Measurements from ENCODE around the gene SPSB4. TPM values are rescaled to one million over a fixed set of nuclear protein-coding genes. Genes with fewer than 3 reads are reported as not detected.
"Not testable (repeated sequence)": the region's sequence is repeated elsewhere in the genome, so short reads cannot be mapped to it uniquely, and the experiment has no call there.

The SPSB4 gene
- total RNA-seq, 1 experiment from 2014 or later = 2.2 TPM

GRCh38 chr3:141093971-141094684 lies 43.0 kb downstream of the SPSB4 start:
- DNase-seq (ENCODE audit: low spot score) = no peak

GRCh38 chr3:141094790-141095545 lies 43.8 kb downstream of the SPSB4 start:
- no peak for DNase-seq (ENCODE audit: low spot score)

- DNase-seq (ENCODE audit: low spot score) = no peak
Measured at GRCh38 chr3:141095546-141095937, 44.4 kb downstream of the SPSB4 start.

- no peak for DNase-seq (ENCODE audit: low spot score)
Measured at GRCh38 chr3:141096164-141096563, 45.0 kb downstream of the SPSB4 start.

GRCh38 chr3:141096981-141097380 lies 45.8 kb downstream of the SPSB4 start:
- no peak for DNase-seq (ENCODE audit: low spot score)

- DNase-seq (ENCODE audit: low spot score) = no peak
Measured at GRCh38 chr3:141100112-141100511, 49.0 kb downstream of the SPSB4 start.

GRCh38 chr3:141100531-141101320 lies 49.6 kb downstream of the SPSB4 start:
- no peak for DNase-seq (ENCODE audit: low spot score)

GRCh38 chr3:141102372-141102771 lies 51.2 kb downstream of the SPSB4 start:
- DNase-seq (ENCODE audit: low spot score) = no peak

GRCh38 chr3:141103067-141103466 lies 51.9 kb downstream of the SPSB4 start:
- DNase-seq (ENCODE audit: low spot score) = no peak

- DNase-seq (ENCODE audit: low spot score) = no peak
Measured at GRCh38 chr3:141103503-141103902, 52.4 kb downstream of the SPSB4 start.

- no peak for DNase-seq (ENCODE audit: low spot score)
Measured at GRCh38 chr3:141104151-141104821, 53.1 kb downstream of the SPSB4 start.

- peak; percentile 82 for DNase-seq (ENCODE audit: low spot score)
Measured at GRCh38 chr3:141105828-141106628, 54.9 kb downstream of the SPSB4 start.

GRCh38 chr3:141106842-141107241 lies 55.7 kb downstream of the SPSB4 start:
- no peak for DNase-seq (ENCODE audit: low spot score)

GRCh38 chr3:141108039-141108438 lies 56.9 kb downstream of the SPSB4 start:
- no peak for DNase-seq (ENCODE audit: low spot score)

- DNase-seq (ENCODE audit: low spot score) = no peak
Measured at GRCh38 chr3:141109751-141110150, 58.6 kb downstream of the SPSB4 start.

- no peak for DNase-seq (ENCODE audit: low spot score)
Measured at GRCh38 chr3:141110322-141110721, 59.2 kb downstream of the SPSB4 start.

- no peak for DNase-seq (ENCODE audit: low spot score)
Measured at GRCh38 chr3:141111364-141112155, 60.4 kb downstream of the SPSB4 start.

- DNase-seq (ENCODE audit: low spot score) = no peak
Measured at GRCh38 chr3:141112686-141113297, 61.6 kb downstream of the SPSB4 start.

- DNase-seq (ENCODE audit: low spot score) = not testable (repeated sequence)
Measured at GRCh38 chr3:141113680-141114079, 62.5 kb downstream of the SPSB4 start.

All from H4 (cell line).